CD4-positive, alpha-beta T cell treated with Interleukin-6 at 100 ng/mL for 8 hours (primary cell): ENCODE data around the gene HOMER3.

ENCODE experiments used
- DNase-seq: peaks from one replicate; pipeline ENCODE4 v3.0.0-alpha.2; 2020; ENCODE audit warnings: mixed read lengths, low spot score

HOMER3 gene

GRCh38 chr19:18900700-18901481 lies 40.1 kb downstream of the HOMER3 start:
- DNase-seq: no peak

- no peak for DNase-seq
Measured at GRCh38 chr19:18899624-18900560, 41.1 kb downstream of the HOMER3 start.

GRCh38 chr19:18898607-18899408 lies 42.2 kb downstream of the HOMER3 start:
- no peak for DNase-seq

GRCh38 chr19:18898081-18898606 lies 42.9 kb downstream of the HOMER3 start:
- no peak for DNase-seq

- DNase-seq: no peak
Measured at GRCh38 chr19:18897094-18898029, 43.7 kb downstream of the HOMER3 start.

- no peak for DNase-seq
Measured at GRCh38 chr19:18896421-18896841, 44.6 kb downstream of the HOMER3 start.

GRCh38 chr19:18895824-18896341 lies 45.1 kb downstream of the HOMER3 start, which contains the start of gene CERS1:
Gene CERS1 (minus strand): TSS chr19:18896158. CDS start chr19:18896072, 86 bp downstream.
- DNase-seq: no peak

- DNase-seq: no peak
Measured at GRCh38 chr19:18895038-18895823, 45.8 kb downstream of the HOMER3 start.

GRCh38 chr19:18894254-18895037 lies 46.6 kb downstream of the HOMER3 start:
- no peak for DNase-seq

GRCh38 chr19:18893587-18894253 lies 47.3 kb downstream of the HOMER3 start:
- no peak for DNase-seq

- no peak for DNase-seq
Measured at GRCh38 chr19:18889949-18890745, 50.9 kb downstream of the HOMER3 start.

GRCh38 chr19:18886972-18887371 lies 54.0 kb downstream of the HOMER3 start:
- no peak for DNase-seq

- DNase-seq: no peak
Measured at GRCh38 chr19:18883526-18884304, 57.3 kb downstream of the HOMER3 start.

- DNase-seq: no peak
Measured at GRCh38 chr19:18881491-18881890, 59.5 kb downstream of the HOMER3 start.

GRCh38 chr19:18879579-18880373 lies 61.2 kb downstream of the HOMER3 start:
- no peak for DNase-seq
